SK-N-SH (cell line): ENCODE data around the gene DOCK3. TPM values are rescaled to one million over a fixed set of nuclear protein-coding genes. Genes with fewer than 3 reads are reported as not detected.

Source experiments
- CTCF ChIA-PET: fragments of 300-600, 350-600 bp; formaldehyde crosslinking; extraction: SDS; loops from one replicate; lab custom pipeline; 2021; lab: Yijun Ruan, JAX
- POLR2A ChIA-PET: fragments of 350-600 bp; sonication (Branson Sonifier 250); formaldehyde crosslinking; extraction: SDS; loops from one replicate; lab custom pipeline; 2020; ENCODE audit warnings: antibody characterized with exemption, inconsistent platforms; lab: Yijun Ruan, JAX
- DNase-seq: peaks from one replicate; pipeline ENCODE4 v3.0.0; 2012
- H2AFZ ChIP-seq: fragments of 200-600 bp; sonication (generic); 2 replicates; pipeline ENCODE4 v1.8.1; 2016; ENCODE audit warnings: antibody characterized with exemption, mild to moderate bottlenecking, low read depth
- H3F3A ChIP-seq: fragments of 200-600 bp; sonication (generic); replicated peaks from 2 replicates; pipeline ENCODE3; 2016; ENCODE audit warnings: antibody characterized with exemption, mild to moderate bottlenecking; ENCODE audit not compliant: insufficient read depth
- H3K27ac ChIP-seq, 2 experiments: fragments of 200-500 bp in 1 of 2; fragments of 200-600 bp in 1 of 2; sonication (Bioruptor generic) in 1 of 2; sonication (generic), shearing (Covaris generic) in 1 of 2; 2 replicates each; pipeline versions ENCODE4 v1.5.1 to v1.6.1; 2014 to 2016; ENCODE audit warnings: low read depth in 2 of 2, inconsistent platforms in 1 of 2, low read length in 1 of 2, mild to moderate bottlenecking in 1 of 2, mixed read lengths in 1 of 2
- H3K27me3 ChIP-seq: fragments of 200-600 bp; sonication (generic), shearing (Covaris generic); 2 replicates; pipeline ENCODE4 v1.6.1; 2016; ENCODE audit warnings: mixed run types; ENCODE audit not compliant: insufficient read depth
- H3K36me3 ChIP-seq, 2 experiments: fragments of 200-500 bp in 1 of 2; fragments of 200-600 bp in 1 of 2; sonication (Bioruptor generic) in 1 of 2; sonication (generic) in 1 of 2; replicated peaks in 1 of 2; 2 replicates each; pipeline versions ENCODE3 to v1.5.1; 2014 to 2016; ENCODE audit warnings: low read length in 1 of 2, mild to moderate bottlenecking in 1 of 2; ENCODE audit not compliant: insufficient read depth in 2 of 2, control insufficient read depth in 1 of 2
- H3K4me1 ChIP-seq, 2 experiments: fragments of 200-500 bp in 1 of 2; fragments of 200-600 bp in 1 of 2; sonication (Bioruptor generic) in 1 of 2; sonication (generic), shearing (Covaris generic) in 1 of 2; 2 replicates each; pipeline versions ENCODE4 v1.5.1 to v1.6.1; 2014 to 2016; ENCODE audit warnings: low read depth in 1 of 2, low read length in 1 of 2, mixed run types in 1 of 2; ENCODE audit not compliant: insufficient read depth in 2 of 2, control insufficient read depth in 1 of 2
- H3K4me2 ChIP-seq: fragments of 200-600 bp; sonication (generic), shearing (Covaris generic); 2 replicates; pipeline ENCODE4 v1.6.1; 2017; ENCODE audit warnings: mixed run types
- H3K4me3 ChIP-seq, 2 experiments: fragments of 200-500 bp in 1 of 2; fragments of 200-600 bp in 1 of 2; sonication (Bioruptor generic) in 1 of 2; sonication (generic), shearing (Covaris generic) in 1 of 2; 2 replicates each; pipeline versions ENCODE4 v1.5.1 to v1.8.1; 2014 to 2016; ENCODE audit warnings: low read depth in 2 of 2, inconsistent platforms in 1 of 2, low read length in 1 of 2, mild to moderate bottlenecking in 1 of 2, mixed read lengths in 1 of 2, moderate library complexity in 1 of 2
- H3K79me2 ChIP-seq: fragments of 200-600 bp; sonication (generic); 2 replicates; pipeline ENCODE4 v1.8.1; 2017; ENCODE audit warnings: mild to moderate bottlenecking; ENCODE audit not compliant: insufficient read depth
- H3K9ac ChIP-seq: fragments of 200-600 bp; sonication (generic); 2 replicates; pipeline ENCODE4 v1.6.1; 2017; ENCODE audit warnings: mixed run types
- H3K9me2 ChIP-seq: fragments of 200-600 bp; sonication (generic); 2 replicates; pipeline ENCODE4 v1.6.1; 2017; ENCODE audit warnings: mixed run types
- H3K9me3 ChIP-seq: fragments of 200-600 bp; sonication (generic); 2 replicates; pipeline ENCODE4 v1.6.1; 2017; ENCODE audit warnings: mixed run types, mild to moderate bottlenecking, moderate library complexity
- H4K20me1 ChIP-seq: fragments of 200-600 bp; sonication (generic); 2 replicates; pipeline ENCODE4 v1.6.1; 2017; ENCODE audit warnings: mild to moderate bottlenecking, mixed run types; ENCODE audit not compliant: insufficient read depth
- EP300 ChIP-seq, 2 experiments: IDR thresholded peaks; 2 replicates each; pipeline versions ENCODE4 v1.4.0 to v1.6.1; 2012; ENCODE audit warnings: borderline replicate concordance in 1 of 2, low read depth in 1 of 2, low read length in 1 of 2
- NFIC ChIP-seq: IDR thresholded peaks from 2 replicates; pipeline ENCODE4 v1.4.0; 2012; ENCODE audit warnings: borderline replicate concordance
- NRF1 ChIP-seq: IDR thresholded peaks from 2 replicates; pipeline ENCODE4 v1.6.1; 2012; ENCODE audit warnings: low read depth, mild to moderate bottlenecking, low read length
- PBX3 ChIP-seq: IDR thresholded peaks from 2 replicates; pipeline ENCODE4; 2012
- POLR2AphosphoS5 ChIP-seq: IDR thresholded peaks from 2 replicates; pipeline ENCODE4 v1.6.1; 2012; ENCODE audit warnings: low read depth, low read length
- RAD21 ChIP-seq: IDR thresholded peaks from 2 replicates; pipeline ENCODE4 v1.6.1; 2012; ENCODE audit warnings: mild to moderate bottlenecking, low read length
- RCOR1 ChIP-seq: fragments of 150-350 bp; IDR thresholded peaks from 2 replicates; pipeline ENCODE4 v1.6.1; 2017; ENCODE audit warnings: antibody characterized with exemption, low read length
- RXRA ChIP-seq: IDR thresholded peaks from 2 replicates; pipeline ENCODE4 v1.4.0; 2012; ENCODE audit warnings: low read depth, mild to moderate bottlenecking, borderline replicate concordance
- SIN3A ChIP-seq: IDR thresholded peaks from 2 replicates; pipeline ENCODE4 v1.6.1; 2012; ENCODE audit warnings: low read depth, mild to moderate bottlenecking, low read length, moderate library complexity, borderline replicate concordance
- SMC3 ChIP-seq: IDR thresholded peaks from 2 replicates; pipeline ENCODE4 v1.6.1; 2012; ENCODE audit warnings: low read depth, low read length, improper control_type of control experiment
- TEAD4 ChIP-seq: IDR thresholded peaks from 2 replicates; pipeline ENCODE4 v1.4.0; 2012; ENCODE audit warnings: mild to moderate bottlenecking, borderline replicate concordance; ENCODE audit not compliant: insufficient read depth
- USF2 ChIP-seq: fragments of 150-350 bp; IDR thresholded peaks from 2 replicates; pipeline ENCODE4 v1.6.1; 2017; ENCODE audit warnings: antibody characterized with exemption, low read length, low read depth, borderline replicate concordance
- ZBTB33 ChIP-seq: IDR thresholded peaks from 2 replicates; pipeline ENCODE4 v1.4.0; 2012; ENCODE audit warnings: low read depth, borderline replicate concordance
- WGBS: methylation state at CpG from one replicate; pipeline ENCODE4 v1.1.6; 2017; ENCODE audit warnings: low lambda C conversion rate; 5-methylcytosine and 5-hydroxymethylcytosine counted together
- polyA plus RNA-seq, 3 experiments: library from polyadenylated mRNA; depleted of rRNA; stranded (reverse); fragments of >200 nt; gene quantifications; 2 replicates each; pipeline ENCODE4 v1.2.3, GENCODE V29; 2012
- TF ChIP-seq, protein P1 (sequence below): IDR thresholded peaks from 2 replicates; pipeline ENCODE4 v1.4.0; 2012; ENCODE audit warnings: low read depth
- TF ChIP-seq, protein P2 (sequence below): fragments of 200-600 bp; sonication (generic); IDR thresholded peaks from 2 replicates; pipeline ENCODE4 v1.6.1; 2017; ENCODE audit warnings: antibody characterized with exemption, mild to moderate bottlenecking, moderate library complexity
- TF ChIP-seq, protein P3 (sequence below): IDR thresholded peaks from 2 replicates; pipeline ENCODE4 v1.6.1; 2012; ENCODE audit warnings: mild to moderate bottlenecking, low read depth, low read length, moderate library complexity
- TF ChIP-seq, protein P4 (sequence below): fragments of 150-350 bp; IDR thresholded peaks from 2 replicates; pipeline ENCODE4 v1.6.1; 2016; ENCODE audit warnings: mild to moderate bottlenecking, low read depth, low read length

Gene DOCK3
- polyA plus RNA-seq, 1 of the 3 experiments (the other 2 are of a cell fraction): 0.05 TPM

- no peak overlapping the region for H3K27ac ChIP-seq
- no peaks in the 10 kb centered on the region for H3K9me3 ChIP-seq
- TF ChIP-seq RXRA: no peak
- WGBS: 55% methylated on average over 5 of the region's 5 CpGs
- POLR2A ChIA-PET: no interaction called here
- CTCF ChIA-PET: no interaction called here
- no peaks in the 10 kb centered on the region for H3F3A ChIP-seq
- H2AFZ ChIP-seq: no peak overlapping the region
- no peak overlapping the region for H3K4me3 ChIP-seq
- H3K9me2 ChIP-seq: no peaks in the 10 kb centered on the region
- no peaks in the 10 kb centered on the region for H3K4me1 ChIP-seq
- H3K4me2 ChIP-seq: no peak overlapping the region
- no peaks in the 10 kb centered on the region for H3K36me3 ChIP-seq
- DNase-seq: no peak
- H3K79me2 ChIP-seq: no peaks in the 10 kb centered on the region
- H4K20me1 ChIP-seq: no peaks in the 10 kb centered on the region
- H3K9ac ChIP-seq: no peak overlapping the region
- no peaks in the 10 kb centered on the region; the same call in 1 of the 2 replicates for H3K27me3 ChIP-seq
Measured at GRCh38 chr3:50759015-50759414, 84.3 kb downstream of the DOCK3 start.

- Histone ChIP-seq H3K27me3 (no peaks in the 10 kb centered on the region), H3K79me2 (no peaks in the 10 kb centered on the region), H3K4me3 (no peak overlapping the region), H3K4me2 (no peak overlapping the region), H3K9ac (no peak overlapping the region), H3F3A (no peaks in the 10 kb centered on the region), H4K20me1 (no peaks in the 10 kb centered on the region), H2AFZ (no peak overlapping the region), H3K27ac (no peak overlapping the region), H3K9me2 (no peaks in the 10 kb centered on the region), H3K9me3 (no peaks in the 10 kb centered on the region), H3K4me1 (no peaks in the 10 kb centered on the region), H3K36me3 (no peaks in the 10 kb centered on the region)
- ChIA-PET CTCF (no interaction called here), POLR2A (no interaction called here)
- DNase-seq: no peak
- WGBS: 7% methylated on average over 1 of the region's 1 CpG
- TF ChIP-seq NRF1: no peak
- no peak for TF ChIP-seq NFIC
- TF ChIP-seq TEAD4: no peak
- no peak for TF ChIP-seq EP300 (IDR thresholded peaks at IDR 0.05; ENCODE audit: borderline replicate concordance in 1 of 2, low read depth in 1 of 2, low read length in 1 of 2)
- TF ChIP-seq USF2: no peak
- no peak for TF ChIP-seq PBX3
- TF ChIP-seq, protein P1, sequence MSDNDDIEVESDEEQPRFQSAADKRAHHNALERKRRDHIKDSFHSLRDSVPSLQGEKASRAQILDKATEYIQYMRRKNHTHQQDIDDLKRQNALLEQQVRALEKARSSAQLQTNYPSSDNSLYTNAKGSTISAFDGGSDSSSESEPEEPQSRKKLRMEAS: no peak
- TF ChIP-seq SIN3A: no peak
- no peak for TF ChIP-seq ZBTB33
- no peak for TF ChIP-seq RAD21
- no peak for TF ChIP-seq SMC3
- TF ChIP-seq, protein P2, sequence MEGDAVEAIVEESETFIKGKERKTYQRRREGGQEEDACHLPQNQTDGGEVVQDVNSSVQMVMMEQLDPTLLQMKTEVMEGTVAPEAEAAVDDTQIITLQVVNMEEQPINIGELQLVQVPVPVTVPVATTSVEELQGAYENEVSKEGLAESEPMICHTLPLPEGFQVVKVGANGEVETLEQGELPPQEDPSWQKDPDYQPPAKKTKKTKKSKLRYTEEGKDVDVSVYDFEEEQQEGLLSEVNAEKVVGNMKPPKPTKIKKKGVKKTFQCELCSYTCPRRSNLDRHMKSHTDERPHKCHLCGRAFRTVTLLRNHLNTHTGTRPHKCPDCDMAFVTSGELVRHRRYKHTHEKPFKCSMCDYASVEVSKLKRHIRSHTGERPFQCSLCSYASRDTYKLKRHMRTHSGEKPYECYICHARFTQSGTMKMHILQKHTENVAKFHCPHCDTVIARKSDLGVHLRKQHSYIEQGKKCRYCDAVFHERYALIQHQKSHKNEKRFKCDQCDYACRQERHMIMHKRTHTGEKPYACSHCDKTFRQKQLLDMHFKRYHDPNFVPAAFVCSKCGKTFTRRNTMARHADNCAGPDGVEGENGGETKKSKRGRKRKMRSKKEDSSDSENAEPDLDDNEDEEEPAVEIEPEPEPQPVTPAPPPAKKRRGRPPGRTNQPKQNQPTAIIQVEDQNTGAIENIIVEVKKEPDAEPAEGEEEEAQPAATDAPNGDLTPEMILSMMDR: no peak
- TF ChIP-seq, protein P3, sequence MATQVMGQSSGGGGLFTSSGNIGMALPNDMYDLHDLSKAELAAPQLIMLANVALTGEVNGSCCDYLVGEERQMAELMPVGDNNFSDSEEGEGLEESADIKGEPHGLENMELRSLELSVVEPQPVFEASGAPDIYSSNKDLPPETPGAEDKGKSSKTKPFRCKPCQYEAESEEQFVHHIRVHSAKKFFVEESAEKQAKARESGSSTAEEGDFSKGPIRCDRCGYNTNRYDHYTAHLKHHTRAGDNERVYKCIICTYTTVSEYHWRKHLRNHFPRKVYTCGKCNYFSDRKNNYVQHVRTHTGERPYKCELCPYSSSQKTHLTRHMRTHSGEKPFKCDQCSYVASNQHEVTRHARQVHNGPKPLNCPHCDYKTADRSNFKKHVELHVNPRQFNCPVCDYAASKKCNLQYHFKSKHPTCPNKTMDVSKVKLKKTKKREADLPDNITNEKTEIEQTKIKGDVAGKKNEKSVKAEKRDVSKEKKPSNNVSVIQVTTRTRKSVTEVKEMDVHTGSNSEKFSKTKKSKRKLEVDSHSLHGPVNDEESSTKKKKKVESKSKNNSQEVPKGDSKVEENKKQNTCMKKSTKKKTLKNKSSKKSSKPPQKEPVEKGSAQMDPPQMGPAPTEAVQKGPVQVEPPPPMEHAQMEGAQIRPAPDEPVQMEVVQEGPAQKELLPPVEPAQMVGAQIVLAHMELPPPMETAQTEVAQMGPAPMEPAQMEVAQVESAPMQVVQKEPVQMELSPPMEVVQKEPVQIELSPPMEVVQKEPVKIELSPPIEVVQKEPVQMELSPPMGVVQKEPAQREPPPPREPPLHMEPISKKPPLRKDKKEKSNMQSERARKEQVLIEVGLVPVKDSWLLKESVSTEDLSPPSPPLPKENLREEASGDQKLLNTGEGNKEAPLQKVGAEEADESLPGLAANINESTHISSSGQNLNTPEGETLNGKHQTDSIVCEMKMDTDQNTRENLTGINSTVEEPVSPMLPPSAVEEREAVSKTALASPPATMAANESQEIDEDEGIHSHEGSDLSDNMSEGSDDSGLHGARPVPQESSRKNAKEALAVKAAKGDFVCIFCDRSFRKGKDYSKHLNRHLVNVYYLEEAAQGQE: no peak
- no peak for TF ChIP-seq POLR2AphosphoS5
- TF ChIP-seq, protein P4, sequence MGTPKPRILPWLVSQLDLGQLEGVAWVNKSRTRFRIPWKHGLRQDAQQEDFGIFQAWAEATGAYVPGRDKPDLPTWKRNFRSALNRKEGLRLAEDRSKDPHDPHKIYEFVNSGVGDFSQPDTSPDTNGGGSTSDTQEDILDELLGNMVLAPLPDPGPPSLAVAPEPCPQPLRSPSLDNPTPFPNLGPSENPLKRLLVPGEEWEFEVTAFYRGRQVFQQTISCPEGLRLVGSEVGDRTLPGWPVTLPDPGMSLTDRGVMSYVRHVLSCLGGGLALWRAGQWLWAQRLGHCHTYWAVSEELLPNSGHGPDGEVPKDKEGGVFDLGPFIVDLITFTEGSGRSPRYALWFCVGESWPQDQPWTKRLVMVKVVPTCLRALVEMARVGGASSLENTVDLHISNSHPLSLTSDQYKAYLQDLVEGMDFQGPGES: no peak
- no peak for TF ChIP-seq RCOR1
Measured at GRCh38 chr3:50777680-50778079, 103.0 kb downstream of the DOCK3 start.
